ENCODE data around the gene TSPOAP1.

DNA sequence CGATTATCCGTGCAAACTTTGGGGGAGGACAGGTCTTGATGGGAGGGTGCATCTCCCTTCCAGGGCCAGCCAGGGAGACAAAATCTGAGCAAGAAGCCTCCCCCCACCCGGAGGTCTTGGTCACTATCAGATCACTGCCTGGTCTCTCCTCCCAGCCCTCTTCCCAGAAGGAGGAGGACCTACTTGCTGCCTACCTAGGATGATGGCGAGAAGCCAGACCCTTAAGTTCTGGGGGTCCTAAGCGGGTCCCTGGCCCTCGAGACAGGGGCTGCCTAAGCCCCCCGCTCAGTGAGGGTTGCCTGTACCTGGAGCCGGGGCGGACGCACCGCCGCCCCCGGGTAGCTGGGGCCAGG, 4.6 kb downstream of the TSPOAP1 start:
- TF ChIP-seq CTCF (conservative IDR thresholded peaks at IDR 0.05 in 1 of 2, IDR thresholded peaks at IDR 0.05 in 1 of 2; ENCODE audit: extremely low read depth in 1 of 2, insufficient read depth in 1 of 2, low read depth in 1 of 2, low read length in 2 of 2) (no peak), EZH2 (IDR thresholded peaks at IDR 0.05; ENCODE audit: borderline replicate concordance, low read length) (no peak)

All from mammary epithelial cell (primary cell).